ENCODE results near the gene ATP5F1D.
"Not testable (repeated sequence)": the region's sequence is repeated elsewhere in the genome, so short reads cannot be mapped to it uniquely, and the experiment has no call there.

Gene ATP5F1D

DNA sequence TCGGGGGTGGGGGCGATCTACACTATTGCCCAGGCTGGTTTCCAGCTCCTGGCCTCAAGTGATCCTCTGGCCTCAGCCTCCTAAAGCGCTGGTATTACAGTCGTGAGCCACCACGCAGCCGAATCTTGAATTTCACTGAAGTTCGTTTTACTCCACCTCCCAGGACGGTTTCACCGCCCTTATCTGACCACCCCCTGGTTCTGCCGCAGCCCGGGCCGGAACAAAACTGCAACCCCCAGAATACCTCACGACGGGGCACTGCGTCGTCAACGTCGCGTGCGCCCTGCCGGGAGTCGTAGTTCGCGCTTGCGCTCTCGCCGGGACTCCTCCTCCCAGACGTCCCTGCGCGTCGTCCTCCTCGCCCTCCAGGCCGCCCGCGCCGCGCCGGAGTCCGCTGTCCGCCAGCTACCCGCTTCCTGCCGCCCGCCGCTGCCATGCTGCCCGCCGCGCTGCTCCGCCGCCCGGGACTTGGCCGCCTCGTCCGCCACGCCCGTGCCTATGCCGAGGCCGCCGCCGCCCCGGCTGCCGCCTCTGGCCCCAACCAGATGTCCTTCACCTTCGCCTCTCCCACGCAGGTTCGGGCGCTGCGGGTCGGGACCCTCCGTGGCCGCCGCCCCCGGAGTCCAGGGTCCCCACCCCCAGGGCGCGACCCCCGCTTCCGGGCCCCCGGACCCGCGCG is at the start of gene ATP5F1D:
Gene ATP5F1D (plus strand): TSS at position 335 of the 679 bp plus-strand sequence. CDS start 100 bp downstream, at position 435.
- peak; percentile 87 to 98 (median 88) for DNase-seq (ENCODE audit: low read depth in 3 of 3)

GRCh38 chr19:1199531-1199930 is 42.0 kb upstream of the ATP5F1D start:
- no peak for DNase-seq (ENCODE audit: low read depth in 3 of 3)

- DNase-seq (ENCODE audit: low read depth in 3 of 3): not testable (repeated sequence)
These were observed 40.9 kb upstream of the ATP5F1D start for GRCh38 chr19:1200614-1201013.

DNA sequence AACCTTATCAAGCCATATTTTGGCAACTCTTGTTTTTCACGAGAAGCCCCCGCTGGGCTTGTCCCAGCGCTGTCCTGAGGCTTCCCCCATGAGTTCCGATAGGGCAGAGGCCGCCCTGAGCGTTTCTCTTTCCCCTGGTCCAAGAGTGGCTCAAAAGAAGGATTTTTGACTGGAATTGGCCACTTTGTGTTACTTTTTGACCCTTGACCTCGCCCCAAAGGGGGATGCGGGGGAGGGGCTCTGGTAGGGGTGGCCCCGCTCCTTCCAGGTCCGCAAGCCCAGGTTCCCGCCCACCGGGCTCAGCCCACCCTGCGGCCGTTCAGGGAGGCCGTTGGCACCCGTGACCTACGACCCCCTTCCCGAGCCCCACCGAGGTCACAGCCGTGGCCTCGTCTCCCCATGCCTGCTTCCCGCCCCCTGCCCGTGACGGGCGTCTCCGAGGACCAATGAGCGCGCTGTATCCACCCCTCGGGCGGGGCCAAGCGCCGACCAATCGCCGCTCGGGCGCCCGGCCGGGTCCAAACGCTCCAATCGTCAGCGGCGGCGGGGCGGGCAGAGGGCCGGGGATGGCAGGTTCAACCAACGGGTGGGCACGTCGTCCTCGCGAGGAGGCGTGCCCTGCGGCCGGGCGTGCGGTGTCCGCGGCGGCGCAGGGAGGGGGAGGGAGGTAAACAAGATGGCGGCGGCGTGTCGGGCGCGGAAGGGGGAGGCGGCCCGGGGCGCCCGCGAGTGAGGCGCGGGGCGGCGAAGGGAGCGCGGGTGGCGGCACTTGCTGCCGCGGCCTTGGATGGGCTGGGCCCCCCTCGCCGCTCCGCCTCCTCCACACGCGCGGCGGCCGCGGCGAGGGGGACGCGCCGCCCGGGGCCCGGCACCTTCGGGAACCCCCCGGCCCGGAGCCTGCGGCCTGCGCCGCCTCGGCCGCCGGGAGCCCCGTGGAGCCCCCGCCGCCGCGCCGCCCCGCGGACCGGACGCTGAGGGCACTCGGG is 36.1 kb upstream of the ATP5F1D start, which contains the start of gene STK11:
Gene STK11 (plus strand): TSS at position 665 of the 986 bp plus-strand sequence. CDS start 1,136 bp downstream, outside the sequence.
- DNase-seq (ENCODE audit: low read depth in 3 of 3): peak; percentile 98 to 99 (median 99)

DNA sequence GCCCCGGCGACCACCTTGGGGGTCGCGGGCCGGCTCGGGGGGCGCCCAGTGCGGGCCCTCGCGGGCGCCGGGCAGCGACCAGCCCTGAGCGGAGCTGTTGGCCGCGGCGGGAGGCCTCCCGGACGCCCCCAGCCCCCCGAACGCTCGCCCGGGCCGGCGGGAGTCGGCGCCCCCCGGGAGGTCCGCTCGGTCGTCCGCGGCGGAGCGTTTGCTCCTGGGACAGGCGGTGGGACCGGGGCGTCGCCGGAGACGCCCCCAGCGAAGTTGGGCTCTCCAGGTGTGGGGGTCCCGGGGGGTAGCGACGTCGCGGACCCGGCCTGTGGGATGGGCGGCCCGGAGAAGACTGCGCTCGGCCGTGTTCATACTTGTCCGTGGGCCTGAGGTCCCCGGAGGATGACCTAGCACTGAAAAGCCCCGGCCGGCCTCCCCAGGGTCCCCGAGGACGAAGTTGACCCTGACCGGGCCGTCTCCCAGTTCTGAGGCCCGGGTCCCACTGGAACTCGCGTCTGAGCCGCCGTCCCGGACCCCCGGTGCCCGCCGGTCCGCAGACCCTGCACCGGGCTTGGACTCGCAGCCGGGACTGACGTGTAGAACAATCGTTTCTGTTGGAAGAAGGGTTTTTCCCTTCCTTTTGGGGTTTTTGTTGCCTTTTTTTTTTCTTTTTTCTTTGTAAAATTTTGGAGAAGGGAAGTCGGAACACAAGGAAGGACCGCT is 35.2 kb upstream of the ATP5F1D start:
- no peak for DNase-seq (ENCODE audit: low read depth in 3 of 3)

DNA sequence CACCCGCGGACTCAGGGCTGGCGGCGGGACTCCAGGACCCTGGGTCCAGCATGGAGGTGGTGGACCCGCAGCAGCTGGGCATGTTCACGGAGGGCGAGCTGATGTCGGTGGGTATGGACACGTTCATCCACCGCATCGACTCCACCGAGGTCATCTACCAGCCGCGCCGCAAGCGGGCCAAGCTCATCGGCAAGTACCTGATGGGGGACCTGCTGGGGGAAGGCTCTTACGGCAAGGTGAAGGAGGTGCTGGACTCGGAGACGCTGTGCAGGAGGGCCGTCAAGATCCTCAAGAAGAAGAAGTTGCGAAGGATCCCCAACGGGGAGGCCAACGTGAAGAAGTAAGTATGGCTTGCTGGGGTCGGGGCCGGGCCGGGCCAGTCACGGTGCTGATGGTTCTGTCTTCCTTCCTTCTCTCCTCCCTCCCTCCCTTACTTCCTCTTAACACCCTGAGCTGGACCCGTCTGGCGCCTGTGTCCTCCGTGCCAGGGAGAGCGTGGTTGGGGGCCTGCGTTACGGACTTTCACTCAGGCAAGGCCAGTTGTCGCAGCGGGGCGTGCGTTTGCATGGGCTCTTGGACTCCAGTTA is 34.6 kb upstream of the ATP5F1D start:
- no peak for DNase-seq (ENCODE audit: low read depth in 3 of 3)

GRCh38 chr19:1208830-1209229 is 32.7 kb upstream of the ATP5F1D start:
- DNase-seq (ENCODE audit: low read depth in 3 of 3): not testable (repeated sequence)

DNA sequence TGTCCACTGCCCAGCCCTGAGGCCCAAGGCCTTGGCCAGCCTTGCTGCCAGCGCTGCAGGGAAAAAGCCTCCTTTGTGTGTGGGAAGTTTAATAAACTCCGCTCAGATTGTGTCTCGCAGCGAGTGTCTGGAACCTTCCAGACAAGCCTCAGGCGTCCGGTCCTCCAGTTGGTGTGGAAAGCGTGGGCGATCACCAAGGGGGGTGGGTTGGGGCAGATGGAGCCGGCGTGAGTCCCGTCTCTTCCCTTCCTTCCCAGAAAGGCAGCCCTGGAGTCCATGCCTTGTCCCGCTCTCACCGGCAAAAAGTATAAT is 31.4 kb upstream of the ATP5F1D start:
- no peak for DNase-seq (ENCODE audit: low read depth in 3 of 3)

- no peak for DNase-seq (ENCODE audit: low read depth in 3 of 3)
These were observed 29.9 kb upstream of the ATP5F1D start for GRCh38 chr19:1211494-1212234.

DNA sequence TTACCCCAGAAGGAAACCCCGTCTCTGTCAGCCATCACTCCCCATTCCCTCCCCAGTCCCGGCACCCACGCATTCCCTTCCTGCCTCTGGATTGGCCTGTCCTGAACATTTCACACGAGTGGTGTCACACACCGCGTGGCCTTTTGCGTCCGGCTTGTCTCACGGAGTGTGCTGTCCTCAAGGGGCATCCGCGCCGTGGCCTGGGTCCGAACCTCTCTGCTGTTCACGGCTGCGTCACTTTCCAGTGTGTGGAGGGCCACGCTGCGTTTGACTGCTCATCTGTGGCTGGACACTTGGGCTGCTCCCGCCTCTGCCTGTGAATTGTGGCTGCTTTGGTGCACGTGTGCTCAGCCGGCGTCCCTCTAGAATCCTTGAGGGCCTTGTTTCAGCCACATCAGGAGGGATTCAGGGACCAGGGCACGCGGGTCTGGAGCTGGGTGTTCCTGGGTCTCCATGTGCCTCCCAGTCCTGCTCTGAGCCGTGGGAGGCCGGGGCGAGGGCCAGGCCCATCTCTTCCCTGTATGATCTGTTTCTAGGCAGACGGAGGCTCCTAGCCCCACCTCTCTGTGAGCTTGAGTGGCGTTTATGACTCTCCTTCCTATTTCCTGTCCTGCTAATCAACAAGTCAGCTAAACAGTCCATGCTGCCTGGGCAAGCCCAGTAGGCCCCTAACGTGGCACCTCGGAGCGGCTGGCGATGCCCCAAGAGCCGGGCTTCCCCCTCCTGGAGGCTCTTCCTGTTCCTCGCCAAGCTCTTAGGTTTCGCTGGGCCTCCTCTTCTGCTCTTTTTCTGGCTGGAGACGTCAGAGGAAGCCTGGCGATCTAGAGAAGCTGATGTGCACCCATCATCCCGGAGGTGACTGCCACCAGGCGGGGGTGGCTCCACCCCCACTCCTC is 27.9 kb upstream of the ATP5F1D start:
- peak; percentile 24 to 45 (median 25) for DNase-seq (ENCODE audit: low read depth in 3 of 3)

DNA sequence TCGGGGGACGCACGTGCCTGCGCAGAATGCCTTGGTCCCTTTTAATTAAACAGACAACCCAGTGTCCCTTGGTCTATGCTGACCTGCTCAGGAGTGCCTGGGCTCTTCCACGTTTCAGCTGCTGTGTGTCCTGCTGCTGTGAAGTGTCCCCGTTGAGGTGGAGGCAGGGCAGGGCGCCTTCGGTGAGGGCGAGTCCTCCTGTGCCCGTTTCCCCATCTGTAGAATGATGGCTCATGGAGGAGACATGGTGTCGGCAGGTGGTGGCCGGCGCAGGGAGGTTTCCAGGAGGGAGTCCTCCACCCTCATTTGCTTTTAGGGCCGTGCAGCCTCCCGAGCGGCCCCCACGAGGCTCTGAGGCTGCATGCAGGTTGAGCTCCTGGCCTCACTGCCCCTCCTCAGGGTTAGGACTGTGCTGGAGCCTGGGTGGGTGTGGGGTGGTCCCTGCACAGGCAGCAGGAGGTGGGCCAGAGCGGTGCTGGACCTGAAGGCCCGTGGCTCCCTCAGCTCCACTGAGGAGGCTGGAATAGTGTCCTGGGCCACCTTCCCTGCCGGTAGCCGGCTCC is 27.2 kb upstream of the ATP5F1D start:
- DNase-seq (ENCODE audit: low read depth in 3 of 3): no peak

DNA sequence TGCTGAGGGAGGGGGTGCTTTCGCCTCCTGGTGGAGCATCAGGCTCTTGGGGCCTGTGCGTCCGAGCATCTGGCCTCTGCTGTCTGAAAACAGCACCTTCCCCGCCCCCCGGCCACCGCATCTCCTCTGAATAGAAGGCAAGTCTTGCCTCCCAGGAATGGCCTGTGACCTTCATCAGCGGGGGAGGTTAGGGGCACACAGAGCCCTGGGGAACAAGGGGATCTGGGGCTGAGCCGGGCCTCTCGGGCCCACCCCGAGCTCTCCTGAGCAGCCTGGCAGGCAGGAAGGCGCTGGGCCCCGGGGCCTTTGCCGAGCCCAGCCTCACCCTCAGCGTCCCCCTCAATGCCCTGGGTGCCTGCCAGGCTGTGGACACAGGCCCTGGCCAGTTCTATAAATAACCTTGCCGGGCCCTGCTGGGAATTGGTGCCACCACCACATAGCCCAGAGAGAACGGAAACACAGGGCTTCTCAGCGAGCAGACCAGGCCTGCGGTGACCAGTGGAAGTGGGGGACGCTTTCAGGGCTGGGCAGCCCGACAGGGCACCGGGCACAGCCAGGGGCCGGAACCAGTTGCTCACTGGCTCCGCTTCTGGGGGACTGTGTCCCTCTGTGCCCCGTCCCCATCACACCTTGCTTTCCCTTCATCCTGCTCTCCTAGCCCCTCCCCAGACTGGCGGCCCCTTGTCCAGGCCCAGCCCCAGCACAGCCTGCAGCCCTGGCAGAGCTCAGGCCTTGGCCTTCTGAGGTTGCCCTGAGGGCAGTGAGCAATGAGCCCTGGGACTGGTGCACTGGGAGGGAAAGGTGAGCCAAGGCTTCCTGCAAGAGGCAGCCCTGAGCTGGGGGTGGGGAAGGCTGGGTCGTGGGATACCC is 26.5 kb upstream of the ATP5F1D start:
- DNase-seq (ENCODE audit: low read depth in 3 of 3): no peak

DNA sequence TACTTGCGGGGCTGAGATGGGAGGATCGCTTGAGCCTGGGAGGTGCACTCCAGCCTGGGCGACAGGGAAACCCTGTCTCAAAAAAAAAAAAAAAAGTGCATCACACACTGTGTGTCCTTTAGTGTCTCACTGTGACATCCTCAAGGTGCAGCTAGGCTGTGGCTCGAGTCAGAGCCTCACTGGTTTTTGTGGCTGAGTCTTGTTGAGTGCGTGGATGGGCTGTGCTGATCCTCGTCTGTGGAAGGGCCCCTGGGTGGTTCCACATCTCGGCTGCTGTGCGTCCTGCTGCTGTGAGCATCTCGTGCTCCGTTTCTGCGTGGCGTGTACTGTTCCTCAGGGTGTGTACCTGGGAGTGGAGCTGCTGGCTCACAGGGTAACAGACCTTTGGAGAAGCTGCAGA is 24.8 kb upstream of the ATP5F1D start:
- DNase-seq (ENCODE audit: low read depth in 3 of 3): no peak

DNA sequence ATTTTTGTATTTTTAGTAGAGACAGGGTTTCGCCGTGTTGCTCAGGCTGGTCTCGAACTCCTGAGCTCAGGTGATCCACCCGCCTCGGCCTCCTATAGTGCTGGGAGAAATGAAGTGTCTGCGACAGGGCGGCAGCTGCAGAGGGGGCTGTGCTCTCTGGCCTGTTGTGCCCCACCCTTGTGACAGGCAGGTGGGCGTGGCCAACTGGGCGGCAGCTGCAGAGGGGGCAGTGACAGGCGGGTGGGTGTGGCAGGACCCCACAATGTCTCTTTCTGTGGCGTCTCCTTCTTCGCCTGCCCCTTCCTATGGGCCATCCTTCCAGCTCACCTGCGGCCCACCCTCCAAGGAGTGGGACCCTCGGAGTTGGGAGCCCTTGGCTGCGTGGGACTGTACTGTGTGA is 24.2 kb upstream of the ATP5F1D start:
- no peak for DNase-seq (ENCODE audit: low read depth in 3 of 3)

DNA sequence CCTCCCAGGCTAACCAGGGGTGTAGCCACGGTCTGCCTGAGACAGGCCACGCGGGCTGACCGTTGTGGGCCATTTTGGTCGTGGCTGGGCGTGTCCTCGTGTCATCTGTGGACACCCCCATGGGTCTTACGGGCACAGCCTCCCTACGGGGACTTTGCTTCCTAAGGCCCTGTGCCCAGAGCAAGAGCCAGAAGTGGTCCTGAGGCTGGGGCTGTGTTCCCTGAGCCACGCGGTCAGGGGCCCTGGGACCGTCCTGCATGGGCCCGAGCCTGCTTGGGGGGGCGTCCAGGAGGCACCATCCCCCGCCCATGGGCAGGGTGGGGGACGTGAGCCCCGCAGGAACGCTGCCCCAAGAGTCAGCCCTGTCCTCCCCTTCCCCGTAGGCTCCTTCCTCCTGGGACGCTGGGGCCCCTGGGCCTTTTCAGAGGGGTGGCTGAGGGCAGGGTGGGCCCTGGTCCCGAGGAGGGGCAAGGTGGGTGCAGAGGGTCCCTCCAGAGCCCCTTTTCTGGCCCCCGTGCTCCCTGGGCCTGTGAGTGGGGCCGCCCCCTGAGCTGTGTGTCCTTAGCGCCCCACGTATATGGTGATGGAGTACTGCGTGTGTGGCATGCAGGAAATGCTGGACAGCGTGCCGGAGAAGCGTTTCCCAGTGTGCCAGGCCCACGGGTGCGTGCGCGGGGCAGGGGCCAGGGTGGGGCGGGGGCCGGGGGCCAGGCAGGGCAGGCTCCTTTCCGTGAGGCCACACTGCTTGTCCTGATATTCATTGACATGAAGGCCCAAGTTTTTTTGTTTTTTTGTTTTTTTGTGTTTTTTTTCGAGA is 22.6 kb upstream of the ATP5F1D start:
- no peak for DNase-seq (ENCODE audit: low read depth in 3 of 3)

- no peak for DNase-seq (ENCODE audit: low read depth in 3 of 3)
These were observed 21.6 kb upstream of the ATP5F1D start for GRCh38 chr19:1219786-1220476.

GRCh38 chr19:1220477-1220930 is 21.0 kb upstream of the ATP5F1D start:
- DNase-seq (ENCODE audit: low read depth in 3 of 3): no peak
